Colonic mucosa (tissue), 4 donors: Measurements from ENCODE around the gene C15orf62. TPM values are rescaled to one million over a fixed set of nuclear protein-coding genes. Genes with fewer than 3 reads are reported as not detected.

ENCODE experiments used
- DNase-seq: peaks from one replicate; pipeline ENCODE4 v3.0.0-alpha.2; 2020
- H3K27ac ChIP-seq: fragments of 200-600 bp; one replicate; pipeline ENCODE4 v1.8.0; 2021
- H3K27me3 ChIP-seq: fragments of 200-600 bp; one replicate; pipeline ENCODE4 v1.8.0; 2021
- H3K36me3 ChIP-seq: fragments of 200-600 bp; one replicate; pipeline ENCODE4 v1.8.0; 2021
- H3K4me1 ChIP-seq: fragments of 200-600 bp; one replicate; pipeline ENCODE4 v1.8.0; 2021; ENCODE audit warnings: mild to moderate bottlenecking
- H3K4me3 ChIP-seq: fragments of 200-600 bp; one replicate; pipeline ENCODE4 v1.8.0; 2021
- H3K9ac ChIP-seq, 2 donors: one replicate each; pipeline ENCODE4 v1.7.0; 2013; ENCODE audit warnings: control low read depth in 2 of 2, low read depth in 2 of 2, low read length in 2 of 2
- H3K9me3 ChIP-seq: fragments of 200-600 bp; one replicate; pipeline ENCODE4 v1.8.0; 2021
- intact Hi-C: fragments of 100-400 bp; cut with DNase I; formaldehyde crosslinking; loops from one replicate; pipeline ENCODE4 v1.14.1; 2022
- total RNA-seq, 2 donors: library from RNA; stranded (reverse); fragmentation: NEBNext Ultra II Directional in 1 of 2; extraction: Animal tissue kit (Norgen Biotek cat#: 25700) in 1 of 2; gene quantifications; one replicate each; pipeline ENCODE4 v1.2.1, GENCODE V29; 2021
- TF ChIP-seq, protein P1 (sequence below): fragments of 200-600 bp; IDR thresholded peaks from one replicate; pipeline ENCODE4 v1.8.0; 2022; ENCODE audit warnings: antibody characterized with exemption, mild to moderate bottlenecking
- donor health status: healthy.
- donor health status: DM: no; HTN: no; CAD: no.
- donor health status: DM: no; HTN: no; CAD: no.

C15orf62 gene, protein sequence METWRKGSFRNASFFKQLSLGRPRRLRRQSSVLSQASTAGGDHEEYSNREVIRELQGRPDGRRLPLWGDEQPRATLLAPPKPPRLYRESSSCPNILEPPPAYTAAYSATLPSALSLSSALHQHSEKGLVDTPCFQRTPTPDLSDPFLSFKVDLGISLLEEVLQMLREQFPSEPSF
- total RNA-seq = under 1 TPM; 0.74 to 0.80 TPM

DNA sequence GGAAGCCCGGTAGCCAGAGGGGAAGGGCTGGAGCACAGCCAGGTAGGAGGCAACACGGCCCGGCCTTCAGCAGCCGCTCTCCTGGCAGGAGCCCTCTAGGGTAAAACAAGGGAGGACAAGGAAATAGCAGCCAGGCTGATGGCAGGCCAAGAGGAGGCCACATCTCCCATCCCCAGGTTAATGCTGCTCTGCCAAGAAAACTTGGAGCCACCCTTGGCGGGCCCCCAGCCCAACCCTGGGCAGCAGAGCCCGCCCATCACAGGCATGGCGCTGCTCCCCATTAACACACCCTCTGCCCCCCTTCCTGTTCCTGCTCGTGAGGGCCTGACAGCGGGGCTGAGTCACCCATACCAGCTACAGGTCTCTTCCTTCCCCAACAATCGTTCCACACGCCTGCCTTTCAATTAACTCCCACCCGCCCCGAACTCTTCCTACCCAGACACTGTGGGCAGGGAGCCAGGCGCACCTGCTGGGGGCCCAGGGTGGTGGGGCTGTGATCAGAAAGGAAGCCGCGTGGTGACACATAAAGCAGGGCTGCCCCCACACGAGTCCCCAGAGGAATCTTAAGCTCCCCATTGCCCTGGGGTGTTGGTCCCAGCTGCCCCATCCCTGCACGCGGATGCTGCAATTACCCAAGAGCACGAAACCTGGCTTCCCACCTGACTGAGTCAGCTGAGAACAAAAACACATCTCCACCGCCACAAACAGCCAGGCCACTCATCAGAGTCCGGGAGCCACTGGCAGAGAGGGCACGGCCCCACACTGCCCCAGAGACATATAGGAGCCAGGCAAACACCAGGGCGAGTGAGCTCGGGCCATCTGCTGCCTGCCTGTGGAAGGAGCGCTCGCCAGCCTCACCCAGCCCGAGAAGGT, at the start of gene C15orf62:
Gene C15orf62, plus strand, starts transcription at position 707 of the 873 bp plus-strand sequence. CDS start 516 bp downstream, outside the sequence.
- peak within 1 kb of the TSS; percentile 15 for H3K4me3 ChIP-seq
- intact Hi-C loops = no loop called here
- DNase-seq = peak; percentile 76
- peaks cover 29% of the 10 kb centered on the region for H3K4me1 ChIP-seq
- peak within 1 kb of the TSS; percentile 90 for H3K27ac ChIP-seq
- H3K27me3 ChIP-seq = no peaks in the 10 kb centered on the region
- H3K9ac ChIP-seq = peak within 1 kb of the TSS; percentile 39 to 66
- TF ChIP-seq, protein P1, sequence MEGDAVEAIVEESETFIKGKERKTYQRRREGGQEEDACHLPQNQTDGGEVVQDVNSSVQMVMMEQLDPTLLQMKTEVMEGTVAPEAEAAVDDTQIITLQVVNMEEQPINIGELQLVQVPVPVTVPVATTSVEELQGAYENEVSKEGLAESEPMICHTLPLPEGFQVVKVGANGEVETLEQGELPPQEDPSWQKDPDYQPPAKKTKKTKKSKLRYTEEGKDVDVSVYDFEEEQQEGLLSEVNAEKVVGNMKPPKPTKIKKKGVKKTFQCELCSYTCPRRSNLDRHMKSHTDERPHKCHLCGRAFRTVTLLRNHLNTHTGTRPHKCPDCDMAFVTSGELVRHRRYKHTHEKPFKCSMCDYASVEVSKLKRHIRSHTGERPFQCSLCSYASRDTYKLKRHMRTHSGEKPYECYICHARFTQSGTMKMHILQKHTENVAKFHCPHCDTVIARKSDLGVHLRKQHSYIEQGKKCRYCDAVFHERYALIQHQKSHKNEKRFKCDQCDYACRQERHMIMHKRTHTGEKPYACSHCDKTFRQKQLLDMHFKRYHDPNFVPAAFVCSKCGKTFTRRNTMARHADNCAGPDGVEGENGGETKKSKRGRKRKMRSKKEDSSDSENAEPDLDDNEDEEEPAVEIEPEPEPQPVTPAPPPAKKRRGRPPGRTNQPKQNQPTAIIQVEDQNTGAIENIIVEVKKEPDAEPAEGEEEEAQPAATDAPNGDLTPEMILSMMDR = no peak
- H3K36me3 ChIP-seq = peaks cover under 1% of the 10 kb centered on the region
- no peaks in the 10 kb centered on the region for H3K9me3 ChIP-seq

DNA sequence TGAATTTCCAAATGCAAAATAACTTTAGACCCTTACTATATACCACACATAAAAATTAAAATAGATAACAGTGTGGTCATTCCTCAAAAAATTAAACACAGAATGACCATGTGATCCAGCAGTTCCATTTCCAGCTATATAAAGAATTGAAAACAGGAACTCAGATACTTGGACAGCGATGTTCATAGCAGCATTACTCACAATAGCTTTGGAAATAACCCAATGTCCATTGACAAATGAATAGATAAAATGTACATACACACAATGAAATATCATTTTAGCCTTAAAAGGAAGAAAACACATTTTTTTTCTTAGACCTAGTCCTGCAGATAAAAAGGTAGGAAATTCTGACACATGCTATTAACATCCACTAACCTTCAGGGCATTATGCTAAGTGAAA, 48.1 kb upstream of the C15orf62 start:
- Histone ChIP-seq H3K4me1 (no peaks in the 10 kb centered on the region), H3K9ac (no peak overlapping the region), H3K27me3 (no peaks in the 10 kb centered on the region), H3K27ac (no peak overlapping the region), H3K4me3 (no peak overlapping the region), H3K9me3 (no peaks in the 10 kb centered on the region), H3K36me3 (no peaks in the 10 kb centered on the region)
- TF ChIP-seq, protein P1 = no peak
- DNase-seq = no peak
- intact Hi-C loops = no loop called here

DNA sequence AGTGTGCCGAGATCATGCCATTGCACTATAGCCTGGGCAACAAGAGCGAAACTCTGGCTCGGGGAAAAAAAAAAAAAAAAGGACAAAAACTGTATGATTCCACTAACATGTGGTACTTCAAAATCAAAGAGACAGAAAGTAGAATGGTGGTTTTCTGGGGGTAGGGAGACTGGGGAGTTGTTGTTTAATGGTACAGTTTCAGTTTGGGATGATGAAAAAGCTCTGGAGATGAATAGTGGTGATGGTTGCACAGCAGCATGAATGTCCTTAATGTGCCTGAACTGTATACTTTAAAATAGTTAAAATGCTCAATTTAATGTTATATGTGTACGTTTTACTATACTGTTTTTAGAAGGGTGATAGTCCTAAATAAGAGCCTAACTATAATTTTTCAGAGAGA, 47.4 kb upstream of the C15orf62 start:
- H3K36me3 ChIP-seq = no peaks in the 10 kb centered on the region
- no peak for DNase-seq
- H3K27ac ChIP-seq = no peak overlapping the region
- no peaks in the 10 kb centered on the region for H3K4me1 ChIP-seq
- H3K9me3 ChIP-seq = no peaks in the 10 kb centered on the region
- intact Hi-C loops = no loop called here
- no peak overlapping the region for H3K9ac ChIP-seq
- no peaks in the 10 kb centered on the region for H3K27me3 ChIP-seq
- TF ChIP-seq, protein P1 = no peak
- H3K4me3 ChIP-seq = no peak overlapping the region

DNA sequence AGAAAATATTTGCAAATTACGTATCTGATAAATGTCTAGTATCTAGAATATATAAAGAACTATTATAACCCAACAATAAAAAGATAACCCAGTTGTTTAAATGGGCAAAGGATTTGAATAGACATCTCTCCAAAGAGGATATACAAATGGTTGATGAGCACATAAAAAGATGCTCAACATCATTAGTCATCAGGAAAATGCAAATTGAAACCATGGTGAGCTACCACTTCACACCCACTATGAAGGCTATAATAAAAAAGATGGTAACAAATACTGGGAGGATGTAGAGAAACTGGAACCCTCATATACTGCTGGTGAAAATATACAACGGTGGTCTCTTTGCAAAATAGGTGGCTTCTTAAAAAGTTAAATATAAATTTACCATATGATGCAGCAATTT, 46.8 kb upstream of the C15orf62 start:
- H3K4me1 ChIP-seq = no peaks in the 10 kb centered on the region
- intact Hi-C loops = no loop called here
- no peaks in the 10 kb centered on the region for H3K27me3 ChIP-seq
- TF ChIP-seq, protein P1 = no peak
- H3K36me3 ChIP-seq = no peaks in the 10 kb centered on the region
- no peak overlapping the region for H3K27ac ChIP-seq
- H3K9me3 ChIP-seq = no peaks in the 10 kb centered on the region
- no peak for DNase-seq
- no peak overlapping the region for H3K4me3 ChIP-seq
- H3K9ac ChIP-seq = no peak overlapping the region

DNA sequence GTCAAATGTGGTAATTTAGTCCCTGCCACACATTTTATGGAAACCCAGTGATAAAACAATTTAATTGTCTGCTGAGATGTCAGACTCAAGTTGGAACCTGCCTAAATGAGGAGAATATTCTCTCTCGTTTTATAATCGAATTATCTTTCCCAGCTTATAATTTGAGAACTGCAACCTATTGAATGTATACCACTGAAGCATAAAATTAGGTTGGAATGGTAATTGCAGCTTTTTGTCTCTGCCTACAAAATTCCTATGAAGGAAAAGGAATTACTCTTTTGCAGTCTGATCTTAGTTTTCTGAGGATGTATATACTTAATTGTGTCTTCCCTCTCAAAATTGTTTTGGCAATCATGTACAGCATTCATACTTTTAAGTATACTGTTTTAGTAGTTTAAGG, 45.9 kb upstream of the C15orf62 start:
- no peaks in the 10 kb centered on the region for H3K36me3 ChIP-seq
- no peak overlapping the region for H3K9ac ChIP-seq
- no peaks in the 10 kb centered on the region for H3K4me1 ChIP-seq
- no peak overlapping the region for H3K4me3 ChIP-seq
- TF ChIP-seq, protein P1 = no peak
- no peak overlapping the region for H3K27ac ChIP-seq
- no peaks in the 10 kb centered on the region for H3K9me3 ChIP-seq
- no peaks in the 10 kb centered on the region for H3K27me3 ChIP-seq
- DNase-seq = no peak
- intact Hi-C loops = no loop called here
